Measurements from ENCODE around the gene KCNQ4. TPM values are rescaled to one million over a fixed set of nuclear protein-coding genes. Genes with fewer than 3 reads are reported as not detected.

KCNQ4 gene
- total RNA-seq, 3 donors from 2014 or later, result 0.32 to 1.3 (median 1.3) TPM

GRCh38 chr1:40756523-40756922 lies 27.1 kb upstream of the KCNQ4 start:
- H3K27ac ChIP-seq, result no peak overlapping the region
- no peaks in the 10 kb centered on the region for H3K9me3 ChIP-seq
- intact Hi-C loops (cut with DNase I; ENCODE audit: low total_unique reads), result no loop called here
- peaks cover 10% of the 10 kb centered on the region for H3K36me3 ChIP-seq
- H3K4me1 ChIP-seq, result no peaks in the 10 kb centered on the region
- no peak for DNase-seq (ENCODE audit: low spot score in 2 of 2)
- H3K4me3 ChIP-seq, result no peak overlapping the region
- no peak for TF ChIP-seq POLR2A (IDR thresholded peaks at IDR 0.05)
- no peak for TF ChIP-seq CTCF (IDR thresholded peaks at IDR 0.05)
- TF ChIP-seq POLR2AphosphoS5 (IDR thresholded peaks at IDR 0.05), result no peak
- H3K27me3 ChIP-seq, result no peaks in the 10 kb centered on the region

- H3K27me3 ChIP-seq, result no peaks in the 10 kb centered on the region
- TF ChIP-seq POLR2AphosphoS5 (IDR thresholded peaks at IDR 0.05) (no peak), POLR2A (IDR thresholded peaks at IDR 0.05) (no peak), CTCF (IDR thresholded peaks at IDR 0.05) (no peak)
- no peak overlapping the region for H3K4me3 ChIP-seq
- H3K27ac ChIP-seq, result no peak overlapping the region
- peaks cover 10% of the 10 kb centered on the region for H3K36me3 ChIP-seq
- H3K9me3 ChIP-seq, result no peaks in the 10 kb centered on the region
- H3K4me1 ChIP-seq, result no peaks in the 10 kb centered on the region
- intact Hi-C loops (cut with DNase I; ENCODE audit: low total_unique reads), result no loop called here
- DNase-seq (ENCODE audit: low spot score in 2 of 2), result no peak
Measured at GRCh38 chr1:40757084-40757483, 26.5 kb upstream of the KCNQ4 start.

GRCh38 chr1:40758004-40758403 lies 25.6 kb upstream of the KCNQ4 start:
- Histone ChIP-seq H3K27me3 (no peaks in the 10 kb centered on the region), H3K4me3 (no peak overlapping the region), H3K36me3 (peaks cover 10% of the 10 kb centered on the region), H3K9me3 (no peaks in the 10 kb centered on the region), H3K4me1 (no peaks in the 10 kb centered on the region), H3K27ac (no peak overlapping the region)
- TF ChIP-seq CTCF (IDR thresholded peaks at IDR 0.05) (no peak), POLR2A (IDR thresholded peaks at IDR 0.05) (no peak), POLR2AphosphoS5 (IDR thresholded peaks at IDR 0.05) (no peak)
- no peak for DNase-seq (ENCODE audit: low spot score in 2 of 2)
- intact Hi-C loops (cut with DNase I; ENCODE audit: low total_unique reads), result no loop called here

GRCh38 chr1:40758578-40759343 lies 24.8 kb upstream of the KCNQ4 start:
- Histone ChIP-seq H3K9me3 (no peaks in the 10 kb centered on the region), H3K27me3 (no peaks in the 10 kb centered on the region), H3K36me3 (peaks cover 10% of the 10 kb centered on the region), H3K4me3 (no peak overlapping the region), H3K4me1 (no peaks in the 10 kb centered on the region), H3K27ac (no peak overlapping the region)
- no peak for DNase-seq (ENCODE audit: low spot score in 2 of 2)
- intact Hi-C loops (cut with DNase I; ENCODE audit: low total_unique reads), result no loop called here
- no peak for TF ChIP-seq POLR2A (IDR thresholded peaks at IDR 0.05)
- no peak for TF ChIP-seq CTCF (IDR thresholded peaks at IDR 0.05)
- no peak for TF ChIP-seq POLR2AphosphoS5 (IDR thresholded peaks at IDR 0.05)

- H3K4me3 ChIP-seq, result no peak overlapping the region
- no peak overlapping the region for H3K27ac ChIP-seq
- H3K36me3 ChIP-seq, result peaks cover 15% of the 10 kb centered on the region
- no peaks in the 10 kb centered on the region for H3K4me1 ChIP-seq
- TF ChIP-seq POLR2A (IDR thresholded peaks at IDR 0.05) (no peak), POLR2AphosphoS5 (IDR thresholded peaks at IDR 0.05) (no peak), CTCF (IDR thresholded peaks at IDR 0.05) (no peak)
- no peaks in the 10 kb centered on the region for H3K27me3 ChIP-seq
- H3K9me3 ChIP-seq, result no peaks in the 10 kb centered on the region
- DNase-seq (ENCODE audit: low spot score in 2 of 2), result no peak
- intact Hi-C loops (cut with DNase I; ENCODE audit: low total_unique reads), result no loop called here
Measured at GRCh38 chr1:40760984-40761383, 22.6 kb upstream of the KCNQ4 start.

Measured in breast epithelium (tissue), 4 donors.